BJ (cell line): ENCODE data around the gene CLK1. TPM values are rescaled to one million over a fixed set of nuclear protein-coding genes. Genes with fewer than 3 reads are reported as not detected.

ENCODE experiments used
- CTCF ChIA-PET: fragments of 350-600 bp; formaldehyde crosslinking; extraction: SDS; loops from one replicate; lab custom pipeline; 2021; ENCODE audit warnings: antibody characterized with exemption, inconsistent platforms; lab: Yijun Ruan, JAX
- POLR2A ChIA-PET: fragments of 300-600 bp; sonication (Branson Sonifier 250); formaldehyde crosslinking; extraction: SDS; loops from one replicate; lab custom pipeline; 2021; ENCODE audit warnings: antibody characterized with exemption; lab: Charles Lee
- DNase-seq: peaks from one replicate; pipeline ENCODE4 v3.0.0-alpha.2; 2011; ENCODE audit warnings: low read depth
- H3K27me3 ChIP-seq: 2 replicates; pipeline ENCODE4 v1.6.0; 2011; ENCODE audit warnings: low read length; ENCODE audit not compliant: control insufficient read depth, insufficient read depth
- H3K36me3 ChIP-seq: 2 replicates; pipeline ENCODE4 v1.5.1; 2011; ENCODE audit warnings: low read length; ENCODE audit not compliant: control insufficient read depth, insufficient read depth
- H3K4me3 ChIP-seq: 2 replicates; pipeline ENCODE4 v1.5.1; 2011; ENCODE audit warnings: low read depth, mild to moderate bottlenecking, control low read depth, low read length
- CTCF ChIP-seq: IDR thresholded peaks from 2 replicates; pipeline ENCODE4 v1.5.1; 2011; ENCODE audit warnings: low read depth, mild to moderate bottlenecking, control low read depth, inconsistent platforms, low read length, moderate library complexity; ENCODE audit not compliant: insufficient read depth
- polyA plus RNA-seq: library from polyadenylated mRNA; depleted of rRNA; stranded (reverse); fragments of >200 nt; gene quantifications from 2 replicates; pipeline ENCODE4 v1.2.3, GENCODE V29; 2011

CLK1 gene
- polyA plus RNA-seq, 1 experiment, result 35.9 TPM

DNA sequence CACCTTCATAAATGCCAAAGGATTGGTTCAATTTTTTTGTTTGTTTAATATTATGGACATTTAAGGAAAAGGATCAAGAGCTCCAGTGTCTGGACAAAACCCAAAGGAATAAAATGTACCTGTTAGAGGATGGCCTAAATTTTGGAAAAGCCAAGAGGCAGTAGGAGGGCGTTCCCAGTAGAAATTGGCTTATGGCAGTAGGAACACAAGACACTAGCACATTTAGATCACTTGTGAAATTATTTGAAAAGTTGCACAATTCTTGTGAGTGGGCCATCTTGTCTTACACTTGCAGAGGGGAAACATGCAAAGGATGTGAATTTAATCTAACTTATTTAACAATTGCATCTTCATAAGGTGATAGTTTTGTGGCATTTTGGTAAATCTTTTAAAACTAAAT lies 49.5 kb downstream of the CLK1 start:
- Histone ChIP-seq H3K4me3 (no peak overlapping the region), H3K27me3 (no peaks in the 10 kb centered on the region), H3K36me3 (peaks cover 6% of the 10 kb centered on the region)
- ChIA-PET CTCF (interaction anchor here (0.8 to 2.1 kb wide), 6 partner anchors 35 to 104 kb away, joined by 3 to 4 read pairs (median 3); no protein-coding TSS in a partner anchor), POLR2A (no interaction called here)
- DNase-seq, result no peak
- TF ChIP-seq CTCF, result no peak

GRCh38 chr2:200814276-200814815 lies 50.1 kb downstream of the CLK1 start:
- Histone ChIP-seq H3K36me3 (peaks cover 6% of the 10 kb centered on the region), H3K27me3 (no peaks in the 10 kb centered on the region), H3K4me3 (no peak overlapping the region)
- POLR2A ChIA-PET, result no interaction called here
- DNase-seq, result no peak
- no peak for TF ChIP-seq CTCF
- CTCF ChIA-PET, result interaction anchor here (0.6 to 1.3 kb wide), 7 partner anchors 35 to 103 kb away, joined by 3 to 6 read pairs (median 3); no protein-coding TSS in a partner anchor

- ChIA-PET POLR2A (no interaction called here), CTCF (interaction anchor here (1.0 kb wide), 1 partner anchor 77 kb away, joined by 3 read pairs; no protein-coding TSS in a partner anchor)
- TF ChIP-seq CTCF, result peak; percentile 70
Measured at GRCh38 chr2:200812122-200813022, 52.1 kb downstream of the CLK1 start.

DNA sequence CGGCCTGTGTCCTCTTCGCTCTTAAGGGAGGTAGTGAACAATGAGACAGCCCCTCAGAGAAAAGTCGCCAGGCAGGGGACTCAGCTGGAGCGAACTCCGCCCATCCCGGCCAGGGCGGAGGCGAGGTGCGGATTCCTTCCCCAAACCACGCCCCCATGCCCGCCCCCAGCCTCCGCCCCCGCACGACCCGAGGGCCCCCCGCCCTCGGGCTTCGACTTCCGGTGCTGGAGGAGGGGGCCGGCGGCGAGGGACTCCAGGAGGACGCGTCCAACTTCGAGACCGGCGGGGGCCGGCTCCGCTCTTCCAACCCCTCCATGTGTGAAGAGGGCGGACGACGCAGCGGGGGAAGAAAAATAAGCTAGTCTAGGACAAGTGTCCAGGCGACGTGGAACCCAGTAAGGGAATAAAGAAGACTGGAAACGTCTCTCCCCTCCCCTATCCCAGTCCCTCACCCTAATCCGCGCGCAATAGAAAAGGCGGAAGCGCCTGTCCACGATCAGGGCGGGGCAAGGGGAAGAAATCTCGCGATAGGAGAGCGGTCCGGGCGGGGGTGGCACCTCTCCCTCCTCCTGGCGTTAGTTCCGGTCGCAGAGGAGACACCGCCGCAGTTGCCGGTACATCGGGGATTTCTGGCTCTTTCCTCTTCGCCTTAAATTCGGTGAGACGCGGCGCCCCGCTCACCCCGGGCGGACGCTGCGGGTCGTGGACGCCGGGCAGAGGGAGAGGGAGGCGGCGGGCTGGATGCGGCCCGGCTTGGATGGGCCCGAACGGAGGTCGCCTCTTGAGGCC lies 52.9 kb downstream of the CLK1 start, which contains the start of gene BZW1:
BZW1 (plus strand) TSS at position 578 of the 789 bp plus-strand sequence. CDS start 1,308 bp downstream, outside the sequence.
- peak within 1 kb of the TSS; percentile 96 for H3K4me3 ChIP-seq
- CTCF ChIA-PET, result interaction anchor here (0.6 to 1.2 kb wide), 4 partner anchors 34 to 1073 kb away, joined by 3 read pairs; no protein-coding TSS in a partner anchor
- DNase-seq, result peak; percentile 61
- TF ChIP-seq CTCF, result no peak
- H3K36me3 ChIP-seq, result peaks cover 3% of the 10 kb centered on the region
- no peaks in the 10 kb centered on the region for H3K27me3 ChIP-seq
- POLR2A ChIA-PET, result interaction anchor here (1.0 kb wide), 1 partner anchor 98 kb away, joined by 4 read pairs; no protein-coding TSS in a partner anchor

More at GRCh38 chr2:200812122-200813022, 52.1 kb downstream of the CLK1 start:
- H3K27me3 ChIP-seq, result no peaks in the 10 kb centered on the region
- no peak for DNase-seq
- peak overlapping the region; percentile 96 for H3K4me3 ChIP-seq
- peaks cover 3% of the 10 kb centered on the region for H3K36me3 ChIP-seq
